ENCODE results near the gene PLXNA2.

The PLXNA2 gene

DNA sequence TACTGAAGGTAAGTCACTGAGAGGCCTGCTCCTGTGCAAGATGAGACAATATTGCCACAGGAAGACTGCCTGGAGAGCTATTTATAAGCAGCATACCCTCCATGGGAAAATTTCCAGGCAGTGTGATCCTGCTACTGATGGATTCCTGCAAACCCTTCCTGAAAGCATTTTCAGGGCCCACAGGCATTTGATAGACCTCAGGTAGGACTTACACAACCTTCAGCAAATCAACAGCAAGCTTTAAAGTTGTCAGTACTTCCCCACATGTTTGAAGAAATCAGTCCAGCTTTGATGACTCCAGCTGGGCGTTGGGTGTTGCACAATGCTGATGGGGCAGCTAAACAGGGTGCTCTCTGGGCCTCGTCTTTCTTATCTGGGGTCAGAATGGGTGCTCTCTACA lies 108.8 kb downstream of the PLXNA2 start:
- no peak for FAIRE-seq

DNA sequence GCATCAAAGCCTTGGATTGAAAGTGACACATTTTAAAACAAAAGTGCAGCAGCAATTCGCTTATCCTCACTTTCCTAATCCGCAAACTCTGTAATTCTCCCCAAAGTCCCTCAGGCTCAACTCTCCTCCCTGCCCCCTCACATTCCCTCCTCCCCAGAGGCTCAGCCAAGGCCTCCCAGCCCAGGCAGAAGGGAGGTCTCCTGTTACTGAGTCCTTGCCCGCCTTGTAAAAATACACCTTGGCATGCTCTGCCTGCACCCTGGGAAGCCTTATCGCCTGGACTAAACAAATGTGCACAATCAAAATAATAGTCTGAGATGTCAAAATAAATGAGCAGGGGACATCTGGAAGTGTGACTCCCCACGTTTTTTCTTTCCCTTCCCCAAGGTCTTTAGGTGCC lies 109.7 kb downstream of the PLXNA2 start:
- no peak for FAIRE-seq

DNA sequence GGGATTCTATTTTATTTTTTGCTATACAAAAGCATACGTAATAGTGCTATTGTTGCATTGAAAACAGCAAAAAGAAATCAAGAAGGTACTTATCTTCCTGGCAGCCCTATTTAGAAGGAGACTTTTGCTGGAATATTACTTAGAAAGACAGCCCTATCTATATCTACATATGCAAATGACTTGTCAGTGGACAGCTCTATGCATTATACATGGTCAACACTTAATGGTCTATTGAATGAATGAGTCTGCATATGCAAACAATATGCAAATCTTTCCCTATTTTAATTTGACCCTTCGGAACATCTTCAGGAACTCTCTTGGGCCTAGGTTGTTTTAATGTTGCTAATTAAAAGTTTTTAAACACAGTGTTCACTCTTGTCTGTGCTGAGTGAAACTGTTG lies 110.8 kb downstream of the PLXNA2 start:
- FAIRE-seq, result no peak

DNA sequence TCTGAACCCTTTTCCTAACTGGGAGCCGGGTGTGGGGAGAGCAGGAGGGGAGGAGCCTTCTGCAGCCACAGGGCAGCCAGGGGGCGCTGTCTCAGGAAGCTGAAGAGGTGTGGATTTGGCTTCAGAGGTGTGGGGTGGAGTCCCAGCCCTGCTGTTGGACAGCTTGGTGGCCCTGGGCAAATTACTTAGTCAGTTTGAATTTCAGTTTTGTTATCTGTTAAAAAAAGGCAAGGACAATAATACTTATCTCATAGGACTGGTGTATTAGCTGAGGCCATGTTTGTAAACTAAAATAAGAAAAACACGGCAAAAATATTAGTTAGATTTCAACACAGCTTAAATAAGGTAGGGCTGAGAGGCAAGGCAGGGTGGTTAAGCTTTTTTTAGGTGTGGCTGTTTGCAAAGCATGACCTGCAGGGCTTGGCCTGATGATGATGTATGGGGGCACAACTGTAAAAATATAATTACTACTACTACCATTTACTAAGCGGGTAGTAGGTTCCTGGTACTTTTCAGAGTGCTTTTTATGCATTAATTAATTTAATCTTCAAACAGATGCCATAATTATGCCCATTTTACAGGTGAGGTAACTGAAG lies 111.8 kb downstream of the PLXNA2 start:
- peak; percentile 31 for FAIRE-seq

DNA sequence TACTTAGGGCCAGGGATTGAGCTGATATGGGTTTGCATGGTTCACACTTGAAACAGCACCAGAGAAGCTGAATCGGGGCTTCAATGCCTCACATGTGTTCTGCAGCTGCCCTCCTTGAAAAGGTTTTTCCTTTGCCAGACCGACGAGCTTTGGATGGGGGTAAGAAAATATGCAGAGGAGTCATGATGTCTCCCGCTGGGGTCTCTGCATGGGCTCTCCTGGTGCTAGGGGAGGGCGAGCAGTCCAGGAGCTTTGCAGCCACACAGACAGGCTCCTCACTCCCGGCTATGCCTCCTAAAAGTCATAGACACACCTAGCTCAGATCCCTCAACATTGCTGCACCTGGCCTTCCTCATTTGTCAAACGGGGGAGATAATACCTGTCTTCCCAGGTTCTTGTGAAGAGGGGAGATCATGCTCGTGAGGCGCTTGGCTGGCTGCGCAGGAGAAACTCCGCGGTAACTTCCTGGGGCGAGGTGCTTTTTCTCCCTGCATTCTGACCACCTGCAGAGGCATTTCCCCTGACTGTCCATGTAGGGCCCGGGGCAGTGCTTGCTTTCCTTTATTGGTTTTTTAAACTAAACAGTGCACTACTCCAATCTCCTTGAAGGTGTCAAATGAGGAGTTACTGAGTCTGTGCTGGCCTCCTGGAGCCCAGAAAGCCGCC lies 112.4 kb downstream of the PLXNA2 start:
- no peak for FAIRE-seq

DNA sequence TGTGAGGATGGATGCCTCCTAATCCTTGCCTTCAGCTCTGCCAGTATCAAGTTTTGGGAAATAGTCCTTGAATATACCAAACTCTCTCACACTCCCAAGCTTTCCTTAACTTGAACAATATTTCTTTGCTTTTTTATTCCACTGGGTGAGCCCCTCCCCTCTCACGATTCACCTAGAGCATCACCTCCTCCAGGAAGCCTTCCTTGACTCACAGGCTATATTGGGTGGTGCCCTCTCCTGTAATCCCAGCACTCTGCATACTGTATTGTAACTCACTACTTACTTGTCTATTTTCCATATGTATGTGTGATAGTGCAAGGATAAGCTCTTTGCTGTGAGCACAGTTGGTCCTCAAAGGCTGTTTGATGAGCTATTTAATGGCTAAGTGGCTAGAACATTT lies 114.7 kb downstream of the PLXNA2 start:
- no peak for FAIRE-seq

DNA sequence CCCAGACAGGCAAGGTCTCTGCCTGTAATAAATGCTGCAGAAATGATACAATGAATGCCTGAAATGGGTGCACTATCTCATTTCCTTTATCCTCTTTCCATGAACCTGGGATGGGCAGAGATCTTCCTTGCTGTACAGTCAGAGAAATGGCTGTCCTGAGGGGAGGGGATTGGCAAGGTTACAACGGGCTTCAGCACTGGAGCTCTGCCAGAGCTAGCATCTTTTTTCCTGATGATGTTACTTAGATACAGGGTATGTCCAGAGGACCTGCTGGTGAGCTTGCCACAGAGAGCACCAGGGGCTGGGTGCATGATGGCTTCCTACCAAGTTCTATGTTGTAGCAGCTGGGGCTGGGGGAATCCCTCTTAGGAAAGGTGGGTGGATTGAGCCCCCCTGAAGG lies 115.1 kb downstream of the PLXNA2 start:
- FAIRE-seq, result no peak

DNA sequence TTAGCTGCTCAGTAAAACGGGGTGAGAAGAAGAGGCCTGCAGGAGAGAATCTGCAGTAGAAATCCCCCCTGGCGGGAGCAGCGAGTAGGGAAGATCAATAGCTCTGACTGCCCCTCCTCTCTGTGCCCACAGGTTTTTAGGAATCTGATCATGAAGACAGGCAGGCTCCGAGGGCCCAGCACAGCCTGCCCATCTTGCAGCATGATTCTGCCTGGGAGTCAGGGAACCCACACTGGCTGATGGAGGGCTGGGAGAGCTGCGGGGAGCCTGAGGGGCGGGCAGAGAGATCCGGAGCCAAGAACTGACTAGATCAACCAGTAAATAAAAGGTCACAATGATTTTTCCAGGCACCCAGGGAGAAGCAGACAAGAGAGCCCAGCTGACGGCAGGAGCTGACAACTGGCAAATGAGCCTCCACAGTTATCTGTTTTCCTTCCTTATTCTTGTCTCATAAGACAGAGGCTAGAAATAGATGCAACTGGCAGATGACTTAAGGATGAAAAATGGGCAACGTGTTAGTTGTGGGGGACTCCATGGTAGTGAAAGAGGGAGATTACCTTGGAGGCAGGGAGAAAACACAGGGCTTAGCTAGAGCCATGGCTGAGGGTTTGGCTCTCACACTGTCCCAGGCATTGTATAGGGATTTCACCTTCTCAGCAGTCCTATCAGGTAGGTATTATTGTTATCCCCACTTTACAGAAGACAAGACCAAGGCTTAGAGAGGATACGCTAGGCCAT lies 116.2 kb downstream of the PLXNA2 start:
- no peak for FAIRE-seq

DNA sequence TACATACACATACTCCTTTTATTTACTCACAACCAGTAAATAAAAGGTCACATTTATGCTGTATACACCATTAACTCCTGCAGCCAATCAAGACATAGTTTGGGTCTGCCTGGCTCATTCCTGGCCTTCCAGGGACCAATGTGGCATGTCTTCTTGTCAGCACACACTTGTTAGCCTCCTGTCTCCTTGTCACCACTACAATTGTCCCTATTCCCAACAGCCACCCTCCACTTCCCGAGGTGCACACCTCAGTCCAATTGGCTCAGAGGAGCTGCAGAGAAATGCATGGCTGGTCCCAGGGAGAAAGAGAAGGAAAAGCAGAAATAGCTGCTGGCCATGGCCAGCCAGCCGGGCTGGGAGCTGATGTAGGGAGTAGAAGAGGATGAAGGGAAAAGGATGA lies 116.9 kb downstream of the PLXNA2 start:
- no peak for FAIRE-seq

DNA sequence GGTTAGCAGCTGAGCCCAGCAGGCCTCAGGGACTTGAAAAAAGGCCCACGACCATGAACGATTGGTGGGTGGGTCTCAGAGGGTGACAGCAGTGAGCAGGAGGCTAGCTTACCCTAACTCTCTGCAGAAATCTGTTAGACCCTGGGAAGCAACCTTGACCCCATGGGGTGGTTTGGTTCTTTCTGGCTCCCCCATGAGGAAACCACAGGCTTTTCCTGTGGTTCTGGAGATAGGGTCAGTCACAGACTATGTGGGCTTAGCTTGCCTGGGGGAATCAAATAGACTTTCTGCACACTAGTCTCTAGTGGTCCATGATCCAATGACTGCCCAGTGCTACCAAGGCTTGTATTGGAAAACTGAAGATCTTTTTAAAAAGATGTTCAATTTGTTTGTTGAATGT lies 118.1 kb downstream of the PLXNA2 start:
- FAIRE-seq, result no peak

DNA sequence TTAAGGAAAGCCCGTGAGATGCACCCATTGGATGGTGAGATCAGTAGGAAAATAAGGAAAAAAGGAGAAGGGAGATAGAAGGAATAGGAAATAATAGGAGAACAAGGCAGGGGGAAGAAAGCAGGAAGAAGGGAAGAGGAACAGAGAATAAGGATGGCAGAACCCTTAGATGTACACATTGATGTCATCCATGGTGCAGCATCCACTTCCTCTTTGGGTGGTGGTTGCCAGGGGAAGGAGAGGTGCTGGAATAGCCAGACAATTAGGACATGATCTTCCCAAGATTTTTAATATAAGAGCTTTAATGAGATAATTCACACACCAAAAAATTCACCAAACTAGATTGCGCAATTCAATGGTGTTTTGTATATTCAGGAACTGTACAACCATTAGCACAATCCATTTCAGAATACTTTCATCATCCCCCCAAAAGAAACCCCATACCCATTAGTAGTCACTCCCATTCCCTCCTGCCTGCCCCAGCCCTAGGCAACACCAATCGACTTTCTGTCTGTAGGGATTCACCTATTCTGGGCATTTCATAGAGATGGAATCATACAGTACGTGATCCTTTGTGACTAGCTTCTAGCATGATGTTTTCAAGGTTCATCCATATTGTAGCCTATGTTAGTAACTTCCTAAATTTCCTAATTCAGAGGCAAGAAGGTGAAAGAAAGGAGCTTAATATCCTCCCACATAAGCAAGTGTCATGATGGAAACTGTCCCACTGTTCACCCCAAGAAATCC lies 121.4 kb downstream of the PLXNA2 start:
- no peak for FAIRE-seq

DNA sequence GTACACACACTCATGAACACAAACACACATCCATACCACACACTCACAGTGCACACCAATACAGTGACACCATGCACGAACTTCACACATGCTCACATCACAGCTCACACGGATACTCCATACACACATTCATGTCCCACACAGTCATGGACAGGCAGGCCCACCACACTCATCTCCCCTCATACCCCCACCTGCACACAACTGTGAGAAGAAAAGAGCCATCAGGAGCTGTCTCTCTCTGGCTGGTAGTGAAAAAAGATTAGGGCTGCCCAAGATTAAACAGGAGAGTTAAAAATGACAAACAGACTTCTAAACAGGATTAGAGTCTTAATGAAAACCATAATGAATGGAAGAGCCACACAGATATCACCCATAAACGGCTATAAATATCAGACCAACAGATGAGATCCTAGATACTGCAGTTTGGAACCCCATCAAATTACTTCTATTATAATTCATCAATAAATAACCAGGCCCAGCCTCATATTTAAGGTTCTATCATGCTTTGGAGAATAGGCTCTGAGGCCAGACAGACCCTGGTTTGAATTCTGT lies 122.3 kb downstream of the PLXNA2 start:
- FAIRE-seq, result no peak

DNA sequence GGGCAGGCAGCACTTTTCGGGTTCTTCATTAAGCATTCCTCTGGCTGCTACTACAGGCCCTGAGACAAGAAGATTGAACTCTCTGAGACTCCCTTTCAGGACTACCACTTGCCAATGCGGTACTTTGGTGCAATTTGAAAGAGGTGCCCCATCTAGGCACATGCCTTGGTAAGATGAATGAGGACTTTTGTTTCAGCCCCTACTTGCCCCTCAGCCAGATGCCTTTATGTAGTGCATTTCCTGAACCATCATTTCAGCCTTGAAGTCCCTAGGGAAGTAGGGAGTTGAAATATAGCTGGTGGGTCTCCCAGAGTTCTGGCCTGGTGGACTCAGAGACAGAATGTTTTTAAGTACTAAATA lies 123.8 kb downstream of the PLXNA2 start:
- FAIRE-seq, result no peak

DNA sequence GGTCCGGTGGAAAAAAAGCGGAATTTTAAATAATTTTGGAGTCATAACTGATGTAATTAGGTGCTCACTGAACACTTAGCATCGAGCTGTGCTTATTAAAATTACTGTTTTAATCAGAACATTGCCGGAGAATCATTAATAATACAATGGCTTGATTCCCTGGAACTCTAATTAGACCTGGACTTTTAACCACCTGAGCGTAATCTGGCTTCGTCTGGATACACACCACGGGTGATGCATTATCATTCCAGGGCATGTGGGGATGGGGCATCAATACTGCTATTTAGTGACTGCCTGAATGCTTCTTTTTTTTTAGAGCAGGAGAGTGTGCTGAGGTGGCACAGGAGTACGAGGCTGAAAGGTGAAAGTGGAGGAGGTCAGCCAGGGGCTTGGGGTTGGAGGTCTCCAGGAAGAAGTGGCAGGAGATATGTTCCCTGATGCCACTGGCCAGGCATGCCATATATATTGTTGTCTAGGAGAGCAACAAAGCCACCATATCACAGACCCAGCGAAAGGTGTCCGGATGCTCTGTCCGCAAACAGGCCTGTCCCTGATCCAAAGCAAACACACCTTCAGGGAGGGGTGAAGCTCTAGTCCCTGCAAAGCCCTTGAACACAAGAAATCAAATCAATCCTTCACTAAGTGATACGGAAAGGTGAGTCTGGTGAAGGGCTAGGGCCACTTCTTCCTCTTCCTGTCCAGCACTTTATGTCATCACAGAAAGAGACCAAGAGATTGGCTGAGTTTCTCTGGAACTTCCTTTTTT lies 125.2 kb downstream of the PLXNA2 start:
- FAIRE-seq, result no peak

DNA sequence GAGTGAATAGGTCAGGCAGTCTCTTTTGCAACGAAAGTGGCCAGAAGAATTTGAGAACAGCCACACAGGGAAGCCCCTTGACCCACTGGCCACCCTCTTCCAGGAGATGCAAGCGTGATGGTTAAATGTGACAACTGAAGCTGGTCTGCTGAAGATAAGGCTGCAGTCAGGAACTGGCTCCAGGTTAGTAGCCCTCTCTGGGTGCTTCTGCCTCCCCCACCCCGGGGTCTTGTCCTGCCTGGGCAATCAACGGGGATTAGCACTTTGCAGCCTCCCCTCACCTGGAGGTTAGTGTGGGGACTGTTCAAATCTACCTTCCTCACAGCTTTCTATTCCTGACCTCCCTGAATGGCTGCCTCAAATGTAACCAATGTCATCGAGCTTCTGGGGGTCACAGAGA lies 125.9 kb downstream of the PLXNA2 start:
- no peak for FAIRE-seq

DNA sequence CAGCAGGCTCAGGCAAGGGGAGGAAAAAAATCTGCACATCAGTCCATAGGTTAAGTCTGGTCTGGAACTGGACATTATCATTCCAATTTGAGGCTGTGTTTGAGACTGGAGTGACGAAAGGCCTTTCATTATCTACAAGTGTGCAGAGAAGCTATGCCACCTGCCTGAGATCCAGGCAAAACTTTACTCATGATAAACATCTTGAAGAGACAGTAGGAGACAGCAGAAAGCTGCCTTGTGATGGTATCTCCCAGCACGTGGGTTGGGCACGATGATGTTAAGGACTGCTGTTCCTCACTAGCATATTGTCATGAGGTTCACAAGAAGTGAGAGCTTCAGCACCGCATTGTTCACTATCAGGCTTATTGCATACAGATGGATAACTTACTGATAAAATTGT lies 126.4 kb downstream of the PLXNA2 start:
- FAIRE-seq, result no peak

DNA sequence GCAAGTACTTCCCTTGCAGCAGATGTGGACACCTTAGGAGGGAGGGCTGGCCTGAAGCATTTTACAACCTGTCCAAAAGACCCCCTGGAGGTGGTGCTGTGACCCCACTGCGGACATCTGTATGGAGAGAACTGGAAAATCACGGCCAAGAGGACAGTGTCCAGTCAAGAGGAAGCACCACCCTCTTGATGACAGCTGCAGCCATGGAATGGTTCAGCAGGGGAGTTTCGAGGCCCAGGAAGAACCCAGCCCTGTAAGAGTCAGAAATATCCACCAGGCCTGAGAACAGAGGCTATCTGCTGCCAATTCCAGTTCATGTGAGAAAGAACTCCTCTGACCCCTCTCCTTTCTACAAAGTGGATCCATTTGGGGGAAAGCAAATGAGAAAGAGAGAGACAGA lies 126.8 kb downstream of the PLXNA2 start:
- FAIRE-seq, result no peak

DNA sequence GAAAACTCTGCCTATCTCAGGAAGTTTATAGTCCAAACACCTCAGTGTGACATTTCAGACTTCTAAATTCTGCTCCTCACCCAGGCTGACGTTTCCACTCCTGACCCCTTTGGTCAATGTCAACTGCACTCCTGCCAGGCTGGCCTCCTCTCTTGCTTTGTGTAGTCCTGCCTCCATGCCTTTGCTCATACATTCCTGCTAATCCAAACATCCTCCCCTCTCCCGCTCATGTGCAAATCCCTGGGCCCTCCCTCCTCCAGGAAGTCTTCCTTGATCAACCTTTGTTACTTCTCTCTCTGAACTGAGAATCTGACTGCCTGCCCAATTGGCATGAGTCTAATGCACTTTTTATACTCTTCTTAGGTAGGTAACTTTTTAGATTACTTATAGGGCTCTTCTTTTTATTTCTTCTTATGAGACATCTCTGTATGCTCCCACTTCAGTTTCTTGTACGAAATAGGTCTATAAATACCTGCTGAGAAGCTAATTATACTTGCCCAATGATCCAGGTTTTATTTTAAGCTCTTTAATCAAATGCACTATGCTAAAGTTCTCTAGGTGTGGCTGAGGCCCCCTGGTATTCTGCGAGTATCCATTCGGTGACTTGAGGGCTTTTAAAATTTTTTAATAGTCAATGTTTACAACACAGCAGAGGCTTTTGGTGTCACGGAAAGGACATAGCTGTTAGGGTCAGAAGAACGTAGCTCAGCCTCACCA lies 128.1 kb downstream of the PLXNA2 start:
- FAIRE-seq, result no peak

DNA sequence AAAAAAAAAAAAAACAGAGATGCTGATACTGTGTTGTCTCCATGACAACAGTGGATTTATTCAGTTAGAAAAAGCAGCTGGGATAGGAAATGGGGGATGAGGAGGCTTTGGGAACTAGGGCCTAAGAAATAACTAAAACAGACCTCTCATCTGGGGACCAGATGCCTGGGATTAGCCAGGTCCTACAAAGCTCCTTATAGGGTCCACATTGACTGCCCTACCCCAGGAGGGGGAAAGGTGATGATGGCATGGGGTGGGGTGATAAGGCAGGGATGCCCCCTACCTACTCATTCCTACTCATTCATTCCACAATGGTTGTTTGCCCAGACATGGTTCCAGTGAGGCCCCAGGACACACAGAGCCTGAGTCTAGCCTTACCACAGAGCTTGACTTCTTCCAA lies 131.2 kb downstream of the PLXNA2 start:
- no peak for FAIRE-seq

DNA sequence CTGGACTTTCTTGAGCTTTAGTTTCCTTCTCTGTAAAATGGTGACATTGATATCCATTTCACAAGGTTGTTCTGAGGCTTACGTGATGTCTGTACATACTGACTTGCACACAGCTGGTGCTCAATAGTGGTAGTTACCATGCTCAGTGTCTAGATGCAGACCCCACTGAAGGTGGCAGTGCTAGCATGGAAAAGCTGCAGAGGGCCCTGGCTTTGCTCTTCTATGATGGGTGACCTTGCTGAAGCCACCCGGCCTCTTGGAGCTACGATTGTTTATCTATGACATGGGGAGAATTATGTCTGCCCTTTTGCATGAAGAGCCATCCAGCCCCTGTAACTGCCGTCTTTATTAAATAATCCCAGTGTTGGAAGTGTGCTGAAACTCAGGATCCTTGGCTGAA lies 131.8 kb downstream of the PLXNA2 start:
- no peak for FAIRE-seq

DNA sequence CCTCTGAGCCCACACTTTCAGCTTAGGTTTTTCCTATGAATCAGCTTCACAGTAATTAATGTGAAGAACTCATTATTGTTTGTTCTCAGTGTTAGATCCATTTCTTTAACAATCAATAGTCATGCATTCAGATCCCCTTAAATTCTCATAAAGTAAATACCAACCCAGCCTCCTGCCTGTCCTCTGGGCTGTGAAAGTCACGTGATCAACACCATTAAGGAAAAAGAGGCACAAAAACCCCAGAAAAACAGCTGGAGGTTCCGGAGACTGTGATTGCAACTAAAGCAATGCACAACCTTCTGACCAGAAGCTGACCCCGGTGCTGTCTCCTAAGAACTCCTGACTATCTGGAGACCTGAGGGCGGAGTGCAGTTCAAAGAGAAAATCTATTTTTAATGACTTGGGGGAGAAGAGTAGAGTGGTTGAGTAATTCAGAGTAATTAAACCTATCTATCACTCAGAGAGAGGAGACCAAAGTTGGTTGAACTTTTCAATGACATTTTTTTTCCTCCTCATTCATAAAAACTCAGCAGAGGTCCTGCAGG lies 132.5 kb downstream of the PLXNA2 start:
- no peak for FAIRE-seq

DNA sequence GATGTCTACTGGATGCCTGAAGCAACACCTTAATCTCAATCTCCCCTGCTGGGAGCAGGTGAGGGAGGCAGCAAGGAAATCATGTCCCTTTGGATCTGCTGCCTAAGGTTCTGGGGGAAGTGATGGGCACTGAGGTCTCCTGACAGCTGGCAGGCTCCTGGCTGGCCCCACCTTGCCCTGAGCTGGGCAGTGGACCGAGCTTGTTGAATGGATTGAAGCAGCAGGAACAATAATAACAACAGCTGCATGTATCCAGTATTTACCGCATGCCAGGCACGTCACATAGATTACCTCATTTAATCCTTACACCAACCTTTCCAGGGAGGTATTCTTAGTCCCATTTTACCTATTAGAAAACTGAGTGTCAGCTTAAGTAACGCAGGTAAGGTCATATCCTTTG lies 133.9 kb downstream of the PLXNA2 start:
- no peak for FAIRE-seq

Data from colon (tissue), 2 donors.